GM23338 (cell line): ENCODE measurements around the gene RADIL. TPM values are rescaled to one million over a fixed set of nuclear protein-coding genes. Genes with fewer than 3 reads are reported as not detected.

Experiments
- ATAC-seq: fragments of 200-7000 bp; cut with Tn5 transposase; 3 replicates; pipeline ENCODE4 v1.9.1; 2020
- DNase-seq: peaks from one replicate; pipeline ENCODE4 v3.0.0-alpha.2; 2015; ENCODE audit warnings: low spot score
- H2AFZ ChIP-seq: fragments of 200-600 bp; sonication (generic); 2 replicates; pipeline ENCODE4 v1.8.0; 2016; ENCODE audit warnings: antibody characterized with exemption, mild to moderate bottlenecking, moderate library complexity
- H3F3A ChIP-seq: fragments of 200-600 bp; sonication (generic); replicated peaks from 2 replicates; pipeline ENCODE4 v1.8.0; 2017; ENCODE audit warnings: antibody characterized with exemption, mixed run types, low read depth
- H3K27ac ChIP-seq: fragments of 200-600 bp; sonication (generic); 2 replicates; pipeline ENCODE4 v1.6.1; 2016; ENCODE audit warnings: low read depth
- H3K27me3 ChIP-seq: fragments of 200-600 bp; sonication (generic); 2 replicates; pipeline ENCODE4 v1.8.0; 2016; ENCODE audit warnings: mild to moderate bottlenecking, mixed run types, moderate library complexity; ENCODE audit not compliant: insufficient read depth
- H3K36me3 ChIP-seq: fragments of 200-600 bp; sonication (generic); 2 replicates; pipeline ENCODE4 v1.8.0; 2016; ENCODE audit warnings: mild to moderate bottlenecking; ENCODE audit not compliant: insufficient read depth
- H3K4me1 ChIP-seq: fragments of 200-600 bp; sonication (generic); 2 replicates; pipeline ENCODE4 v1.8.0; 2016; ENCODE audit warnings: mild to moderate bottlenecking, moderate library complexity; ENCODE audit not compliant: insufficient read depth
- H3K4me2 ChIP-seq: fragments of 200-600 bp; sonication (generic); 2 replicates; pipeline ENCODE4 v1.7.1; 2017; ENCODE audit warnings: mixed run types
- H3K4me3 ChIP-seq: fragments of 200-600 bp; sonication (generic); 2 replicates; pipeline ENCODE4 v1.6.1; 2016; ENCODE audit warnings: mixed run types
- H3K79me2 ChIP-seq: fragments of 200-600 bp; sonication (generic); replicated peaks from 2 replicates; pipeline ENCODE4 v1.8.0; 2017; ENCODE audit warnings: mild to moderate bottlenecking; ENCODE audit not compliant: insufficient read depth
- H3K9me2 ChIP-seq: fragments of 200-600 bp; sonication (generic); 2 replicates; pipeline ENCODE4 v1.8.0; 2017; ENCODE audit not compliant: insufficient read depth
- H4K20me1 ChIP-seq: fragments of 200-600 bp; sonication (generic); replicated peaks from 2 replicates; pipeline ENCODE4 v1.8.0; 2017; ENCODE audit warnings: mild to moderate bottlenecking; ENCODE audit not compliant: insufficient read depth
- H3K27ac Mint-ChIP-seq: 2 replicates; pipeline ENCODE4 v1.8.0; 2020; ENCODE audit warnings: inconsistent platforms, mild to moderate bottlenecking, moderate library complexity, mixed read lengths
- H3K27me3 Mint-ChIP-seq: 3 replicates; pipeline ENCODE4 v1.8.0; 2022; ENCODE audit warnings: low read depth, mild to moderate bottlenecking, moderate library complexity, mixed read lengths, inconsistent platforms; ENCODE audit not compliant: insufficient read depth, poor library complexity
- H3K36me3 Mint-ChIP-seq: 3 replicates; pipeline ENCODE4 v1.8.0; 2021; ENCODE audit warnings: low read depth, mild to moderate bottlenecking, inconsistent platforms, moderate library complexity, mixed read lengths
- H3K4me1 Mint-ChIP-seq: 3 replicates; pipeline ENCODE4 v1.8.0; 2020; ENCODE audit warnings: mild to moderate bottlenecking, inconsistent platforms, mixed read lengths
- H3K4me3 Mint-ChIP-seq: 3 replicates; pipeline ENCODE4 v1.8.0; 2021; ENCODE audit warnings: moderate library complexity, mild to moderate bottlenecking, inconsistent platforms, mixed read lengths
- H3K9me3 Mint-ChIP-seq: 3 replicates; pipeline ENCODE4 v1.8.0; 2020; ENCODE audit warnings: moderate library complexity, mild to moderate bottlenecking, inconsistent platforms, mixed read lengths
- CREB1 ChIP-seq: fragments of 250-450 bp; sonication (Bioruptor Pico); IDR thresholded peaks from 2 replicates; pipeline ENCODE4 v1.5.0; 2020; ENCODE audit warnings: low read depth, mild to moderate bottlenecking, moderate library complexity
- CTCF ChIP-seq, 2 experiments: fragments of 200-600 bp in 1 of 2; sonication (generic) in 1 of 2; conservative IDR thresholded peaks; 2 replicates each; pipeline versions ENCODE4 v1.5.1 to v1.6.1; 2016 to 2017; ENCODE audit warnings: antibody characterized with exemption in 2 of 2, low read depth in 2 of 2, mild to moderate bottlenecking in 2 of 2, moderate library complexity in 1 of 2
- EZH2 ChIP-seq: fragments of 200-600 bp; sonication (generic); IDR thresholded peaks from one replicate; pipeline ENCODE4 v1.8.0; 2017; ENCODE audit warnings: antibody characterized with exemption, mild to moderate bottlenecking, low read depth; ENCODE audit not compliant: unreplicated experiment
- EZH2phosphoT487 ChIP-seq: fragments of 200-600 bp; sonication (generic); IDR thresholded peaks from one replicate; pipeline ENCODE4 v1.8.1; 2018; ENCODE audit warnings: antibody characterized with exemption; ENCODE audit not compliant: unreplicated experiment
- JUNB ChIP-seq: IDR thresholded peaks from one replicate; pipeline ENCODE4 v1.6.1; 2016; ENCODE audit warnings: antibody characterized with exemption; ENCODE audit not compliant: unreplicated experiment
- NANOG ChIP-seq: IDR thresholded peaks from 2 replicates; pipeline ENCODE4 v1.6.1; 2016; ENCODE audit warnings: antibody characterized with exemption, borderline replicate concordance
- POLR2AphosphoS5 ChIP-seq: IDR thresholded peaks from 2 replicates; pipeline ENCODE4 v1.6.1; 2016; ENCODE audit warnings: antibody characterized with exemption, low read depth
- STAT1 ChIP-seq: IDR thresholded peaks from one replicate; pipeline ENCODE4 v1.6.1; 2016; ENCODE audit warnings: antibody characterized with exemption; ENCODE audit not compliant: unreplicated experiment
- ZNF114 ChIP-seq: fragments of 250-450 bp; sonication (Bioruptor Pico); IDR thresholded peaks from 2 replicates; pipeline ENCODE4 v1.5.0; 2020; ENCODE audit warnings: mild to moderate bottlenecking, moderate library complexity
- ZNF331 ChIP-seq: fragments of 250-450 bp; sonication (Bioruptor Pico); IDR thresholded peaks from 2 replicates; pipeline ENCODE4 v1.5.0; 2020; ENCODE audit warnings: low read depth, mild to moderate bottlenecking, moderate library complexity
- polyA plus RNA-seq: library from polyadenylated mRNA; unstranded; fragments of >200 nt; fragmentation: Nextera tagmentation; extraction: Ambion mirVana; gene quantifications from 2 replicates; pipeline ENCODE4 v1.2.1, GENCODE V29; 2016
- total RNA-seq: library from RNA; depleted of rRNA; stranded (reverse); fragments of >200 nt; shearing (Covaris generic); gene quantifications from 2 replicates; pipeline ENCODE4 v1.2.3, GENCODE V29; 2014
- TF ChIP-seq, protein P1 (sequence below): IDR thresholded peaks from 2 replicates; pipeline ENCODE4 v1.6.1; 2016; ENCODE audit warnings: antibody characterized with exemption
- TF ChIP-seq, protein P2 (sequence below): IDR thresholded peaks from one replicate; pipeline ENCODE4 v1.6.1; 2018; ENCODE audit warnings: antibody characterized with exemption; ENCODE audit not compliant: unreplicated experiment
- TF ChIP-seq, protein P3 (sequence below): fragments of 250-450 bp; sonication (Bioruptor Pico); IDR thresholded peaks from 2 replicates; pipeline ENCODE4 v1.5.0; 2020; ENCODE audit warnings: mild to moderate bottlenecking, moderate library complexity

Gene RADIL
- total and polyA plus RNA-seq, 2 experiments from 2014 or later, result 4.3 to 9.8 TPM

- no peak for DNase-seq
- no peak for ATAC-seq
- no peaks in the 10 kb centered on the region for H3K36me3 ChIP-seq
- Mint-ChIP-seq H3K36me3 (no peaks in the 10 kb centered on the region; the same call in 2 of the 3 replicates), H3K27ac (no peak overlapping the region), H3K4me1 (peaks cover 5% of the 10 kb centered on the region), H3K27me3 (peaks cover 8% of the 10 kb centered on the region), H3K9me3 (0 out of 3 replicates have a peak, but pooled peaks cover 1% of the 10 kb centered on the region), H3K4me3 (no peak overlapping the region)
- no peak overlapping the region for H3K4me2 ChIP-seq
- H3K27me3 ChIP-seq, result no peaks in the 10 kb centered on the region
- H3K79me2 ChIP-seq, result no peaks in the 10 kb centered on the region
- no peaks in the 10 kb centered on the region for H4K20me1 ChIP-seq
- no peak overlapping the region for H3K27ac ChIP-seq
- peaks cover 3% of the 10 kb centered on the region; the same call in 1 of the 2 replicates for H3K4me1 ChIP-seq
- no peak overlapping the region for H2AFZ ChIP-seq
- no peak overlapping the region for H3K4me3 ChIP-seq
- no peaks in the 10 kb centered on the region for H3F3A ChIP-seq
- no peak for TF ChIP-seq ZNF331 (CRISPR knock-in tag)
- TF ChIP-seq, protein P1, sequence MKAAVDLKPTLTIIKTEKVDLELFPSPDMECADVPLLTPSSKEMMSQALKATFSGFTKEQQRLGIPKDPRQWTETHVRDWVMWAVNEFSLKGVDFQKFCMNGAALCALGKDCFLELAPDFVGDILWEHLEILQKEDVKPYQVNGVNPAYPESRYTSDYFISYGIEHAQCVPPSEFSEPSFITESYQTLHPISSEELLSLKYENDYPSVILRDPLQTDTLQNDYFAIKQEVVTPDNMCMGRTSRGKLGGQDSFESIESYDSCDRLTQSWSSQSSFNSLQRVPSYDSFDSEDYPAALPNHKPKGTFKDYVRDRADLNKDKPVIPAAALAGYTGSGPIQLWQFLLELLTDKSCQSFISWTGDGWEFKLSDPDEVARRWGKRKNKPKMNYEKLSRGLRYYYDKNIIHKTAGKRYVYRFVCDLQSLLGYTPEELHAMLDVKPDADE, result no peak
- no peak for TF ChIP-seq STAT1
- TF ChIP-seq CTCF (conservative IDR thresholded peaks at IDR 0.05; ENCODE audit: low read depth in 2 of 2), result no peak
- TF ChIP-seq, protein P2, sequence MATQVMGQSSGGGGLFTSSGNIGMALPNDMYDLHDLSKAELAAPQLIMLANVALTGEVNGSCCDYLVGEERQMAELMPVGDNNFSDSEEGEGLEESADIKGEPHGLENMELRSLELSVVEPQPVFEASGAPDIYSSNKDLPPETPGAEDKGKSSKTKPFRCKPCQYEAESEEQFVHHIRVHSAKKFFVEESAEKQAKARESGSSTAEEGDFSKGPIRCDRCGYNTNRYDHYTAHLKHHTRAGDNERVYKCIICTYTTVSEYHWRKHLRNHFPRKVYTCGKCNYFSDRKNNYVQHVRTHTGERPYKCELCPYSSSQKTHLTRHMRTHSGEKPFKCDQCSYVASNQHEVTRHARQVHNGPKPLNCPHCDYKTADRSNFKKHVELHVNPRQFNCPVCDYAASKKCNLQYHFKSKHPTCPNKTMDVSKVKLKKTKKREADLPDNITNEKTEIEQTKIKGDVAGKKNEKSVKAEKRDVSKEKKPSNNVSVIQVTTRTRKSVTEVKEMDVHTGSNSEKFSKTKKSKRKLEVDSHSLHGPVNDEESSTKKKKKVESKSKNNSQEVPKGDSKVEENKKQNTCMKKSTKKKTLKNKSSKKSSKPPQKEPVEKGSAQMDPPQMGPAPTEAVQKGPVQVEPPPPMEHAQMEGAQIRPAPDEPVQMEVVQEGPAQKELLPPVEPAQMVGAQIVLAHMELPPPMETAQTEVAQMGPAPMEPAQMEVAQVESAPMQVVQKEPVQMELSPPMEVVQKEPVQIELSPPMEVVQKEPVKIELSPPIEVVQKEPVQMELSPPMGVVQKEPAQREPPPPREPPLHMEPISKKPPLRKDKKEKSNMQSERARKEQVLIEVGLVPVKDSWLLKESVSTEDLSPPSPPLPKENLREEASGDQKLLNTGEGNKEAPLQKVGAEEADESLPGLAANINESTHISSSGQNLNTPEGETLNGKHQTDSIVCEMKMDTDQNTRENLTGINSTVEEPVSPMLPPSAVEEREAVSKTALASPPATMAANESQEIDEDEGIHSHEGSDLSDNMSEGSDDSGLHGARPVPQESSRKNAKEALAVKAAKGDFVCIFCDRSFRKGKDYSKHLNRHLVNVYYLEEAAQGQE, result no peak
- no peak for TF ChIP-seq EZH2
- TF ChIP-seq NANOG, result no peak
- TF ChIP-seq POLR2AphosphoS5, result no peak
- TF ChIP-seq EZH2phosphoT487, result no peak
- no peak for TF ChIP-seq ZNF114 (CRISPR knock-in tag)
- no peak for TF ChIP-seq CREB1
- TF ChIP-seq JUNB, result no peak
- TF ChIP-seq, protein P3, sequence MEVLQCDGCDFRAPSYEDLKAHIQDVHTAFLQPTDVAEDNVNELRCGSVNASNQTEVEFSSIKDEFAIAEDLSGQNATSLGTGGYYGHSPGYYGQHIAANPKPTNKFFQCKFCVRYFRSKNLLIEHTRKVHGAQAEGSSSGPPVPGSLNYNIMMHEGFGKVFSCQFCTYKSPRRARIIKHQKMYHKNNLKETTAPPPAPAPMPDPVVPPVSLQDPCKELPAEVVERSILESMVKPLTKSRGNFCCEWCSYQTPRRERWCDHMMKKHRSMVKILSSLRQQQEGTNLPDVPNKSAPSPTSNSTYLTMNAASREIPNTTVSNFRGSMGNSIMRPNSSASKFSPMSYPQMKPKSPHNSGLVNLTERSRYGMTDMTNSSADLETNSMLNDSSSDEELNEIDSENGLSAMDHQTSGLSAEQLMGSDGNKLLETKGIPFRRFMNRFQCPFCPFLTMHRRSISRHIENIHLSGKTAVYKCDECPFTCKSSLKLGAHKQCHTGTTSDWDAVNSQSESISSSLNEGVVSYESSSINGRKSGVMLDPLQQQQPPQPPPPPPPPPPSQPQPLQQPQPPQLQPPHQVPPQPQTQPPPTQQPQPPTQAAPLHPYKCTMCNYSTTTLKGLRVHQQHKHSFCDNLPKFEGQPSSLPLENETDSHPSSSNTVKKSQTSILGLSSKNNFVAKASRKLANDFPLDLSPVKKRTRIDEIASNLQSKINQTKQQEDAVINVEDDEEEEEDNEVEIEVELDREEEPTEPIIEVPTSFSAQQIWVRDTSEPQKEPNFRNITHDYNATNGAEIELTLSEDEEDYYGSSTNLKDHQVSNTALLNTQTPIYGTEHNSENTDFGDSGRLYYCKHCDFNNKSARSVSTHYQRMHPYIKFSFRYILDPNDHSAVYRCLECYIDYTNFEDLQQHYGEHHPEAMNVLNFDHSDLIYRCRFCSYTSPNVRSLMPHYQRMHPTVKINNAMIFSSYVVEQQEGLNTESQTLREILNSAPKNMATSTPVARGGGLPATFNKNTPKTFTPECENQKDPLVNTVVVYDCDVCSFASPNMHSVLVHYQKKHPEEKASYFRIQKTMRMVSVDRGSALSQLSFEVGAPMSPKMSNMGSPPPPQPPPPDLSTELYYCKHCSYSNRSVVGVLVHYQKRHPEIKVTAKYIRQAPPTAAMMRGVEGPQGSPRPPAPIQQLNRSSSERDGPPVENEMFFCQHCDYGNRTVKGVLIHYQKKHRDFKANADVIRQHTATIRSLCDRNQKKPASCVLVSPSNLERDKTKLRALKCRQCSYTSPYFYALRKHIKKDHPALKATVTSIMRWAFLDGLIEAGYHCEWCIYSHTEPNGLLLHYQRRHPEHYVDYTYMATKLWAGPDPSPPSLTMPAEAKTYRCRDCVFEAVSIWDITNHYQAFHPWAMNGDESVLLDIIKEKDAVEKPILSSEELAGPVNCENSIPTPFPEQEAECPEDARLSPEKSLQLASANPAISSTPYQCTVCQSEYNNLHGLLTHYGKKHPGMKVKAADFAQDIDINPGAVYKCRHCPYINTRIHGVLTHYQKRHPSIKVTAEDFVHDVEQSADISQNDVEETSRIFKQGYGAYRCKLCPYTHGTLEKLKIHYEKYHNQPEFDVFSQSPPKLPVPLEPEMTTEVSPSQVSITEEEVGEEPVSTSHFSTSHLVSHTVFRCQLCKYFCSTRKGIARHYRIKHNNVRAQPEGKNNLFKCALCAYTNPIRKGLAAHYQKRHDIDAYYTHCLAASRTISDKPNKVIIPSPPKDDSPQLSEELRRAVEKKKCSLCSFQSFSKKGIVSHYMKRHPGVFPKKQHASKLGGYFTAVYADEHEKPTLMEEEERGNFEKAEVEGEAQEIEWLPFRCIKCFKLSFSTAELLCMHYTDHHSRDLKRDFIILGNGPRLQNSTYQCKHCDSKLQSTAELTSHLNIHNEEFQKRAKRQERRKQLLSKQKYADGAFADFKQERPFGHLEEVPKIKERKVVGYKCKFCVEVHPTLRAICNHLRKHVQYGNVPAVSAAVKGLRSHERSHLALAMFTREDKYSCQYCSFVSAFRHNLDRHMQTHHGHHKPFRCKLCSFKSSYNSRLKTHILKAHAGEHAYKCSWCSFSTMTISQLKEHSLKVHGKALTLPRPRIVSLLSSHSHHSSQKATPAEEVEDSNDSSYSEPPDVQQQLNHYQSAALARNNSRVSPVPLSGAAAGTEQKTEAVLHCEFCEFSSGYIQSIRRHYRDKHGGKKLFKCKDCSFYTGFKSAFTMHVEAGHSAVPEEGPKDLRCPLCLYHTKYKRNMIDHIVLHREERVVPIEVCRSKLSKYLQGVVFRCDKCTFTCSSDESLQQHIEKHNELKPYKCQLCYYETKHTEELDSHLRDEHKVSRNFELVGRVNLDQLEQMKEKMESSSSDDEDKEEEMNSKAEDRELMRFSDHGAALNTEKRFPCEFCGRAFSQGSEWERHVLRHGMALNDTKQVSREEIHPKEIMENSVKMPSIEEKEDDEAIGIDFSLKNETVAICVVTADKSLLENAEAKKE (CRISPR knock-in tag), result no peak
- H3K9me2 ChIP-seq, result no peaks in the 10 kb centered on the region
Observed at GRCh38 chr7:4807598-4808016, 75.9 kb downstream of the RADIL start.
